DOHH2 (cell line): ENCODE measurements around the gene CPLX3.

Experiments used
- CTCF ChIP-seq: fragments of 200-600 bp; sonication (generic); IDR thresholded peaks from one replicate; pipeline ENCODE4 v1.5.1; 2014; ENCODE audit warnings: antibody characterized with exemption, mild to moderate bottlenecking, low read depth, low read length; ENCODE audit not compliant: poor library complexity, severe bottlenecking
- EZH2phosphoT487 ChIP-seq: fragments of 200-600 bp; sonication (generic); IDR thresholded peaks from 2 replicates; pipeline ENCODE4 v1.6.1; 2017; ENCODE audit warnings: borderline replicate concordance, mild to moderate bottlenecking, antibody characterized with exemption, low read length, moderate library complexity, mixed read lengths

- no peak for TF ChIP-seq CTCF
- TF ChIP-seq EZH2phosphoT487 = no peak
Observed at GRCh38 chr15:74841891-74842373, 15.5 kb downstream of the CPLX3 start.
